ENCODE measurements around the gene CTNNA2.

The CTNNA2 gene

DNA sequence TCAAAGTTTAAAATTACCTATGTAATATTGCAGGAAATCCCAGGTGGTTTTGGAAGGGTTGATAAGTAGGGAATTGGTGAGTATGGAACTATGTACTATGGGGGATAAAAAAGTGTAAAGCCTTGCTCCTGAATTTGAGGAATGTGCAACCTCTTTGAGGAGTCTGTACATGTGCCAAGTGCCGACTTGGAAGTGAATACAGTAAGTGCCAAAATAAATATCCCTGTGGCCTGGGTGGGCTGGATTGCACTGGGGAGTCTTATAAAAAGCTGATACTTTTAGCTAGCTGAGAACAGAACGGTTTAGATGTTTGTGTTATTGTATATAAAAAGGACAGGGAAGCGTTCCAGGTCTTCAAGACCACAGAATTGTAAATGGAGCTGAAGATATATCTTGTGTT is 1108.8 kb downstream of the CTNNA2 start:
- no peak for DNase-seq (ENCODE audit: extremely low read depth, low read depth)
- TF ChIP-seq, protein P1, sequence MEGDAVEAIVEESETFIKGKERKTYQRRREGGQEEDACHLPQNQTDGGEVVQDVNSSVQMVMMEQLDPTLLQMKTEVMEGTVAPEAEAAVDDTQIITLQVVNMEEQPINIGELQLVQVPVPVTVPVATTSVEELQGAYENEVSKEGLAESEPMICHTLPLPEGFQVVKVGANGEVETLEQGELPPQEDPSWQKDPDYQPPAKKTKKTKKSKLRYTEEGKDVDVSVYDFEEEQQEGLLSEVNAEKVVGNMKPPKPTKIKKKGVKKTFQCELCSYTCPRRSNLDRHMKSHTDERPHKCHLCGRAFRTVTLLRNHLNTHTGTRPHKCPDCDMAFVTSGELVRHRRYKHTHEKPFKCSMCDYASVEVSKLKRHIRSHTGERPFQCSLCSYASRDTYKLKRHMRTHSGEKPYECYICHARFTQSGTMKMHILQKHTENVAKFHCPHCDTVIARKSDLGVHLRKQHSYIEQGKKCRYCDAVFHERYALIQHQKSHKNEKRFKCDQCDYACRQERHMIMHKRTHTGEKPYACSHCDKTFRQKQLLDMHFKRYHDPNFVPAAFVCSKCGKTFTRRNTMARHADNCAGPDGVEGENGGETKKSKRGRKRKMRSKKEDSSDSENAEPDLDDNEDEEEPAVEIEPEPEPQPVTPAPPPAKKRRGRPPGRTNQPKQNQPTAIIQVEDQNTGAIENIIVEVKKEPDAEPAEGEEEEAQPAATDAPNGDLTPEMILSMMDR (IDR thresholded peaks at IDR 0.05; ENCODE audit: low read depth, low read length): no peak

DNA sequence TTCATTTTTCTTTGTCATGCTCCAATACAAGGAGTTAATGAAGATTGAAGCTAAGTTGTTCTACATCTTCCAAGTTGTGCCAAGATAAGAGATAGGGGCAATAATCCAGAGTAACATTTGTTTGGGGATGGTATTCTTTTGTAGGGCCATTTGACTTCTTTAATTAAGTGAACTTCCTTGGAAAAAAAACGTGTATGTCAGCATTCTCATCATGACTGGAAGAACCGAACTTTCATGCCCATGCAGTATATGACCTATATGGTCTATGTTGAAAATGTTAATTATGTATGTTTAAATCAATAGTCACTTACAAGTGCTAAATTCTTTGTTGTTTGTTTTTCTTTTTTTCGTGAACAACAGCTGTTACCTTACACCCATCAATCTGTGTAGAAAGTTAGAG is 1111.2 kb downstream of the CTNNA2 start:
- DNase-seq (ENCODE audit: extremely low read depth, low read depth): no peak
- TF ChIP-seq, protein P1 (IDR thresholded peaks at IDR 0.05; ENCODE audit: low read depth, low read length): no peak

DNA sequence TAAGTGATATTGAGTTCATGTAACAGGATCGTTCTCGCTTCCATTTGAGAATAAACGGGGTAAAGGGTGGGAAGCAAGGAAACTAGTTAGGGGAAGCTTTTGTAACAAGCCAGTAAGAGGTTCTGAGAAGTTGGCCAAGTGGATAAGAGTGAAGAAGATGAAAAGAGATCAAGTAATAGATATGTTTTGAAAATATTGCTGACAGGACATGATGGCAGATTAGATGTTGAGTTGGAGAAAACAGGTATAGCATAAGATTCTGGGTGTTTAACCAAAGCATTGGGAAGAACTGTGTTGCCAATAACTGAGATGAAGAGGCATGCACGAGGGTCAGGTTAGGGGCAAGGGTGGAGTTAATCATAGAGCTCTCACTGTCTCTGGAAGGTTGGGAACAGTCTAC is 1121.7 kb downstream of the CTNNA2 start:
- DNase-seq (ENCODE audit: extremely low read depth, low read depth): no peak
- TF ChIP-seq, protein P1 (IDR thresholded peaks at IDR 0.05; ENCODE audit: low read depth, low read length): no peak

DNA sequence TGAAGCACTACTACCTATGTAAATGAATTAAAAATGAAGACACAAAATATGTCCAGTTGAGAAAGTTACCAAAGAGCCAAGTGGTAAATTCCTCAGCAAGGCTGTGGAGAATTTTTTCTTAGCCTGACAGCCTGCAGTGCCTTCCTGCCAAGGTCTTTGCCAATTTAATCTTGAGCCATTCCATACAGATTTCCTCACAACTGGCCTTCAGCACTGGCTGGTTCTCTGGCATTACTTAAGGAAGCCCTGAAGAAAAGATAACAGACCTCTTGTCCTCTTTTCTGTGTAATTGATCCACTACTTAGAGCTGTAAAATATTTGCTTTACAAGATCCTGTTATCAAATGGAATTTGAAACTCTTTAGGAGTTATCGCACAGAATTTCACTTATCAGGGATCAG is 1125.9 kb downstream of the CTNNA2 start:
- DNase-seq (ENCODE audit: extremely low read depth, low read depth): no peak
- TF ChIP-seq, protein P1 (IDR thresholded peaks at IDR 0.05; ENCODE audit: low read depth, low read length): no peak

DNA sequence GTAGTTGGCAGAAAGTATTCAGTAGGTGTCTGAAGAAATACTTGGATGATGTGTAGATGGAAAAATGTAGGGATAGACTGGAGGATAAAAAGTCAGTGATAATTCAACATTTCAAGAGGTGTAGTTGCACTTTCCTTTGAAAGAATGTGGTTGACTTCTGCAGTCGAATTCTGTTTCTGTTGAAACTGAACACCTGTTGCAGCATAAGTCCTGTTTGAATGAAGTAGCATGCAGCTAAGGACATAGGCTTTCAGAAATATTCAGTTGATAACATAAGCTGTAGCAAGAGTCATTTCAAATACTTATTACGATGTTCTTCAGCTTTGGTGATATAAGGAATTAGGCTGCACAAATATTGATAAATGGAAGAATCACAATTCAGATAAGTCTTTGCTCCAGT is 1129.6 kb downstream of the CTNNA2 start:
- TF ChIP-seq, protein P1 (IDR thresholded peaks at IDR 0.05; ENCODE audit: low read depth, low read length): no peak
- DNase-seq (ENCODE audit: extremely low read depth, low read depth): no peak

DNA sequence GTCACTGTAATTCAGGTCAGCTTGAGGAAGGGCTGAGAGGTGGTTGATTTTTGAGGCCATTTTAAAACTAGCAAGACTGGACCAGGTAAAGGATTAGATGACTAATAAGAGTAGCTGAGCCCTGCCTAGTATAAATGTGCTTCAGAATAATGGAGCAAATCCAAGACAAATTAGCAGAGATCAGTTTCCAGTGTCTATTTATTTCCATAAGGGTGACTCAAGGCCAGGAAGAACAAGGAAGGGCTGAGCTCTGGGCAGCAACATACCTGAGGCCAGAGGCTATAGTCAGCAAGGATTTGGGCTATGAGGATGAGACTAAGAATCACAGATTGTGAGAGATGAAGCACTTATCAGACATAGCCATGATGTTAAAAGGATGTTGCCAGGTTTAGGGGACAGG is 1130.7 kb downstream of the CTNNA2 start:
- DNase-seq (ENCODE audit: extremely low read depth, low read depth): no peak
- TF ChIP-seq, protein P1 (IDR thresholded peaks at IDR 0.05; ENCODE audit: low read depth, low read length): no peak

DNA sequence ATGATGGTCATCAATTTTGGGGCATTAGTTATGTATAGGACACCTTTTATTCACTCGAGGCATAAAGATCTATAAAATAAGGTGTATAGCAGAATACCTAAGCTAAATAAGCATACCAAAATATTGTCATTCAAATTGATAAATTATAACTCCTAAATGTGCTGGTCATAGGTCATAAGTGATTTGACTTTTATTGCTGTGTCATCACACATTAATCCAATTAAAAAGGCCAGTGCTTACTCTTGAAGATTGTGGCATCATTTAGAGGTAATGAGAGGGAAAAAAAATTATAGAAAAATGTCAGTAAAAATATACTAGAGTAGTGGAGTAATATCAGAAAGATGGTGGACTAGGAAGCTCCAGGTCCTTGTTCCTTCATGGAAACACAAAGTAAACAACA is 1138.6 kb downstream of the CTNNA2 start:
- DNase-seq (ENCODE audit: extremely low read depth, low read depth): no peak
- TF ChIP-seq, protein P1 (IDR thresholded peaks at IDR 0.05; ENCODE audit: low read depth, low read length): no peak
